Measurements from ENCODE around the gene ZBTB32.

Gene ZBTB32

GRCh38 chr19:35760711-35761349 is 56.5 kb downstream of the ZBTB32 start:
- TF ChIP-seq, protein P1, sequence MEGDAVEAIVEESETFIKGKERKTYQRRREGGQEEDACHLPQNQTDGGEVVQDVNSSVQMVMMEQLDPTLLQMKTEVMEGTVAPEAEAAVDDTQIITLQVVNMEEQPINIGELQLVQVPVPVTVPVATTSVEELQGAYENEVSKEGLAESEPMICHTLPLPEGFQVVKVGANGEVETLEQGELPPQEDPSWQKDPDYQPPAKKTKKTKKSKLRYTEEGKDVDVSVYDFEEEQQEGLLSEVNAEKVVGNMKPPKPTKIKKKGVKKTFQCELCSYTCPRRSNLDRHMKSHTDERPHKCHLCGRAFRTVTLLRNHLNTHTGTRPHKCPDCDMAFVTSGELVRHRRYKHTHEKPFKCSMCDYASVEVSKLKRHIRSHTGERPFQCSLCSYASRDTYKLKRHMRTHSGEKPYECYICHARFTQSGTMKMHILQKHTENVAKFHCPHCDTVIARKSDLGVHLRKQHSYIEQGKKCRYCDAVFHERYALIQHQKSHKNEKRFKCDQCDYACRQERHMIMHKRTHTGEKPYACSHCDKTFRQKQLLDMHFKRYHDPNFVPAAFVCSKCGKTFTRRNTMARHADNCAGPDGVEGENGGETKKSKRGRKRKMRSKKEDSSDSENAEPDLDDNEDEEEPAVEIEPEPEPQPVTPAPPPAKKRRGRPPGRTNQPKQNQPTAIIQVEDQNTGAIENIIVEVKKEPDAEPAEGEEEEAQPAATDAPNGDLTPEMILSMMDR (conservative IDR thresholded peaks at IDR 0.05; ENCODE audit: low read length): no peak

GRCh38 chr19:35764432-35765315 is 60.3 kb downstream of the ZBTB32 start:
- no peak overlapping the region for H3K4me3 ChIP-seq (ENCODE audit: low read length)
- TF ChIP-seq, protein P1 (conservative IDR thresholded peaks at IDR 0.05; ENCODE audit: low read length): no peak
- no peak for DNase-seq (ENCODE audit: low read depth)

More at GRCh38 chr19:35760711-35761349, 56.5 kb downstream of the ZBTB32 start:
- H3K4me3 ChIP-seq (ENCODE audit: low read length): no peak overlapping the region
- no peak for DNase-seq (ENCODE audit: low read depth)

All from AG10803 (cell line).